ENCODE measurements around the gene KAZN. TPM values are rescaled to one million over a fixed set of nuclear protein-coding genes. Genes with fewer than 3 reads are reported as not detected.

KAZN gene
- polyA plus RNA-seq, 1 experiment, result 5.5 TPM

- no peak for DNase-seq (ENCODE audit: low read depth)
- no peaks in the 10 kb centered on the region for H3K36me3 ChIP-seq (ENCODE audit: control insufficient read depth, insufficient read depth, low read length)
- POLR2A ChIA-PET, result no interaction called here
- no peak overlapping the region for H3K4me3 ChIP-seq (ENCODE audit: low read depth, low read length)
- TF ChIP-seq, protein P1, sequence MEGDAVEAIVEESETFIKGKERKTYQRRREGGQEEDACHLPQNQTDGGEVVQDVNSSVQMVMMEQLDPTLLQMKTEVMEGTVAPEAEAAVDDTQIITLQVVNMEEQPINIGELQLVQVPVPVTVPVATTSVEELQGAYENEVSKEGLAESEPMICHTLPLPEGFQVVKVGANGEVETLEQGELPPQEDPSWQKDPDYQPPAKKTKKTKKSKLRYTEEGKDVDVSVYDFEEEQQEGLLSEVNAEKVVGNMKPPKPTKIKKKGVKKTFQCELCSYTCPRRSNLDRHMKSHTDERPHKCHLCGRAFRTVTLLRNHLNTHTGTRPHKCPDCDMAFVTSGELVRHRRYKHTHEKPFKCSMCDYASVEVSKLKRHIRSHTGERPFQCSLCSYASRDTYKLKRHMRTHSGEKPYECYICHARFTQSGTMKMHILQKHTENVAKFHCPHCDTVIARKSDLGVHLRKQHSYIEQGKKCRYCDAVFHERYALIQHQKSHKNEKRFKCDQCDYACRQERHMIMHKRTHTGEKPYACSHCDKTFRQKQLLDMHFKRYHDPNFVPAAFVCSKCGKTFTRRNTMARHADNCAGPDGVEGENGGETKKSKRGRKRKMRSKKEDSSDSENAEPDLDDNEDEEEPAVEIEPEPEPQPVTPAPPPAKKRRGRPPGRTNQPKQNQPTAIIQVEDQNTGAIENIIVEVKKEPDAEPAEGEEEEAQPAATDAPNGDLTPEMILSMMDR (IDR thresholded peaks at IDR 0.05; ENCODE audit: insufficient read depth, low read depth, low read length), result no peak
- H3K27me3 ChIP-seq (ENCODE audit: control insufficient read depth, insufficient read depth, low read length), result no peaks in the 10 kb centered on the region
- CTCF ChIA-PET, result interaction anchor here (0.6 to 3.1 kb wide), 2 partner anchors 86 to 1962 kb away, joined by 3 to 15 read pairs; no protein-coding TSS in a partner anchor
Observed at GRCh38 chr1:14941864-14942263, 343.4 kb downstream of the KAZN start.

GRCh38 chr1:14944471-14944985 is 346.0 kb downstream of the KAZN start:
- no peak overlapping the region for H3K4me3 ChIP-seq (ENCODE audit: low read depth, low read length)
- TF ChIP-seq, protein P1 (IDR thresholded peaks at IDR 0.05; ENCODE audit: insufficient read depth, low read depth, low read length), result no peak

DNA sequence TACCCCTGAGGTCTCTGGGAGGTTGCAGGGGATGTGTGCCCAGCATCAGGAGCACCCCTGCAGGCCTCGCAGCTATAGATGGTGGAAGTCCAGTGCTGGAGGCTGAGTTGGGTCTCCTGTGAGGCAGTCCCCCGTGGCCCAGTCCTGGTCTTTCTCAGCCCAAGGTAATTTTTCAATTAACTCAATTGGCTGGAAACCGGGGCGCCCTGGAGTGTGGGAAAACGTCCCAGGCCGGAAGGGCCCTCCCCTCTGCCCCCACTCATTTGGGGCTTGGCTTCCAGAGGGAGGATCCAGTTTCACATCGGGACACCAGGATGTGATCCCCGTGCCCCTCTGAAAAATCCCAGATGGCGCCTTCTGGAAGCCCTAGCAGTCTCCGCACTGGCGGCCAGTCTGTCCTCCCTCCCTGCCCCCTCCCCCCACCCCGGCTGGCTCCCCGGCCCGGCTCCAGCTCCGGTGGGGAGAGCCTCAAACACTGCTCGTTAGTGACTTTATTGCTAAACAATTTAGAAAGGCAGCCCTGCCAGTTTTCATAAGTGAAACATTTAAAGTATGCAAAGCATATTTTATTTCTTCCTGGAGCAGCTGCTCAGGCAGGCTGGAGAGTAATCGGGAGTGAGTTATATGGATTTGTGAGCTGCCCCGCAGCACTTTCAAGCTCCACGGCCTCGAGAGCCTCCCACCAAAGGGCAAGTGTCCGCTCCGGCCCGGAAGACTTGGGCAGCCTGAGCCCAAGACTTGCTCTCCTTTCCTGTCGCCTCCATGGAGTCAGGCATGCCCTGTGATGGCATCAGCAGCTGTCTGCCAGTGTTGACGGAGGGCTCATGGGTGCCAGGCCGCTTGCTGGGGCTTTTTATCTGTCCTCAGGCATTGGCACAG is 346.9 kb downstream of the KAZN start:
- TF ChIP-seq, protein P1 (IDR thresholded peaks at IDR 0.05; ENCODE audit: insufficient read depth, low read depth, low read length), result no peak
- Histone ChIP-seq H3K27me3 (ENCODE audit: control insufficient read depth, insufficient read depth, low read length) (no peaks in the 10 kb centered on the region), H3K4me3 (ENCODE audit: low read depth, low read length) (peak overlapping the region; percentile 31), H3K36me3 (ENCODE audit: control insufficient read depth, insufficient read depth, low read length) (no peaks in the 10 kb centered on the region; the same call in 1 of the 2 replicates)
- ChIA-PET CTCF (interaction anchor here (0.5 to 2.1 kb wide), 4 partner anchors 15 to 82 kb away, joined by 3 to 9 read pairs (median 4); no protein-coding TSS in a partner anchor), POLR2A (interaction anchor here (0.6 to 0.9 kb wide), 2 partner anchors 26 to 42 kb away, joined by 3 to 4 read pairs; no protein-coding TSS in a partner anchor)
- peak; percentile 89 for DNase-seq (ENCODE audit: low read depth)

More at GRCh38 chr1:14944471-14944985, 346.0 kb downstream of the KAZN start:
- ChIA-PET CTCF (interaction anchor here (1.0 to 1.8 kb wide), 3 partner anchors 14 to 83 kb away, joined by 3 to 9 read pairs (median 4); no protein-coding TSS in a partner anchor), POLR2A (no interaction called here)
- no peak for DNase-seq (ENCODE audit: low read depth)
- H3K27me3 ChIP-seq (ENCODE audit: control insufficient read depth, insufficient read depth, low read length), result no peaks in the 10 kb centered on the region
- no peaks in the 10 kb centered on the region for H3K36me3 ChIP-seq (ENCODE audit: control insufficient read depth, insufficient read depth, low read length)

DNA sequence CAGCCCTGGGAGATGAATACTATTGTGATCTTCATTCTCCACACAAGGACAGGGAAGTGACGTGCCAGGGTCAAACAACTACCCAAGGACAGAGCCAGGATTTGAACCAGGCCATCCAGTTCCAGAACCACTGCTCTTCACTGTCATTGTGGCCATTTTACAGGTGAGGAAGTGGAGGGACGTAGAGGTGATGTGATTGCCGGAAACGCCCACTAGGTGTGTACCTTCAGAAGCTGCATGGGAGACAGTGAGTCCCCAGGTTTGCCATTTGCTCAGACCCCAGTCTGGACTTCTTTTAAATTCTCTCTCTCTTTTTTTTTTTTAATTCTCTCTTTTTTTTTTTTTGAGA is 347.5 kb downstream of the KAZN start:
- CTCF ChIA-PET, result interaction anchor here (1.8 to 2.1 kb wide), 3 partner anchors 17 to 82 kb away, joined by 5 to 9 read pairs (median 8); no protein-coding TSS in a partner anchor
- POLR2A ChIA-PET, result interaction anchor here (0.6 to 0.9 kb wide), 2 partner anchors 26 to 41 kb away, joined by 3 to 4 read pairs; no protein-coding TSS in a partner anchor
- DNase-seq (ENCODE audit: low read depth), result no peak
- TF ChIP-seq, protein P1 (IDR thresholded peaks at IDR 0.05; ENCODE audit: insufficient read depth, low read depth, low read length), result no peak
- H3K36me3 ChIP-seq (ENCODE audit: control insufficient read depth, insufficient read depth, low read length), result no peaks in the 10 kb centered on the region; the same call in 1 of the 2 replicates
- H3K4me3 ChIP-seq (ENCODE audit: low read depth, low read length), result peak overlapping the region; percentile 31
- no peaks in the 10 kb centered on the region for H3K27me3 ChIP-seq (ENCODE audit: control insufficient read depth, insufficient read depth, low read length)

All from BJ (cell line).